AG09319 (cell line): ENCODE results near the gene SCNN1A.
"Not testable (repeated sequence)": the region's sequence is repeated elsewhere in the genome, so short reads cannot be mapped to it uniquely, and the experiment has no call there.

ENCODE experiments used
- DNase-seq: peaks from one replicate; pipeline ENCODE4 v3.0.0-alpha.2; 2010; ENCODE audit warnings: low read depth; ENCODE audit errors: extremely low read depth
- CTCF ChIP-seq: IDR thresholded peaks from 2 replicates; pipeline ENCODE4 v1.5.1; 2011; ENCODE audit warnings: low read depth, mild to moderate bottlenecking, inconsistent platforms, low read length, moderate library complexity

The SCNN1A gene

GRCh38 chr12:6347367-6348338 is 27.7 kb downstream of the SCNN1A start:
- no peak for DNase-seq
- no peak for TF ChIP-seq CTCF

- DNase-seq, result no peak
- no peak for TF ChIP-seq CTCF
These were observed 28.4 kb downstream of the SCNN1A start for GRCh38 chr12:6346942-6347341.

GRCh38 chr12:6346235-6346832 is 29.0 kb downstream of the SCNN1A start:
- TF ChIP-seq CTCF, result no peak
- DNase-seq, result no peak

- no peak for TF ChIP-seq CTCF
- no peak for DNase-seq
These were observed 29.9 kb downstream of the SCNN1A start for GRCh38 chr12:6345319-6346091.

- not testable (repeated sequence) for DNase-seq
These were observed 31.2 kb downstream of the SCNN1A start for GRCh38 chr12:6344101-6344660.

- no peak for TF ChIP-seq CTCF
- no peak for DNase-seq
These were observed 31.8 kb downstream of the SCNN1A start for GRCh38 chr12:6343518-6343917.

- TF ChIP-seq CTCF, result no peak
These were observed 33.0 kb downstream of the SCNN1A start for GRCh38 chr12:6342140-6342889.

More at GRCh38 chr12:6342140-6342889, 33.0 kb downstream of the SCNN1A start:
- DNase-seq, result no peak
